GM18861 (cell line): ENCODE measurements around the gene RNF213.
"Not testable (repeated sequence)": the region's sequence is repeated elsewhere in the genome, so short reads cannot be mapped to it uniquely, and the experiment has no call there.

ENCODE experiments used
- ATAC-seq: cut with Tn5 transposase; IDR thresholded peaks from one replicate; pipeline ENCODE4 v1.9.1; 2021; ENCODE audit not compliant: unreplicated experiment

The RNF213 gene

DNA sequence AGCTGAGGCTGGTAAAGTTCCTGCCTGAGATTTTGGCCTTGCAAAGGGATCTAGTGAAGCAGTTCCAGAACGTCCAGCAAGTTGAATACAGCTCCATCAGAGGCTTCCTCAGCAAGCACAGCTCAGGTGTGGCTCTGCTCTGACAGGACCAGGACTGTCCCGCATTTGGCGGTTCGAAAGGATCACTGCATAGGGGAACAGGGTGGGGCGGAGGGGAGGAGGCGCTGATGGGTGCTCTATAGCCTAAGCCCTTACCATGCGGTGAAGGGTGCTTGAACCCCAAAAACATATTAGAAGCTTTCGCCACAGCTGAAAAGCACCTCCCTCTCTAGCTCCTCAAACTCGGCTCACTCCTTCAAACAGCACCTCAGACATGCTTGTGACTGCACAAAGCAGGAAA, 124.4 kb downstream of the RNF213 start:
- ATAC-seq, result no peak

DNA sequence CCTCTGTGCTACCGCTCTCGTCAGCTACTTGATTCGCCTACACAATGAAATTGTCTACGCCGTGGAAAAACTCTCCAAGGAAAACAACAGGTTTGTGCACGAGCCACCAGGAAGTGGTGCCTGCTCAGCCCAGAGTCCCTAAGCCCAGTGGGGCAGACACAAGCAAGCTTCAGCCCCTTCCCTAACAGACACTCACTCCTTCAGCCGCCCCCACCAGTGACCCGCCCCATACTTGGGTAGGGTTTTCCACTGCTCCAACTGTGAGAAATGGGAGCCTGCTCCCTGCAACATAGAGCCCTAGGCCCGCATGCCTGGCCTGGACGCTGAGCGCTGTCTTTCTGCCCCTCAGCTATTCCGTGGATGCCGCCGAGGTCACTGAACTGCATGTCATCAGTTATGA, 125.7 kb downstream of the RNF213 start:
- no peak for ATAC-seq

GRCh38 chr17:80387071-80387470, 126.4 kb downstream of the RNF213 start:
- ATAC-seq, result no peak

GRCh38 chr17:80388175-80388574, 127.5 kb downstream of the RNF213 start:
- ATAC-seq, result no peak

GRCh38 chr17:80388601-80389000, 127.9 kb downstream of the RNF213 start:
- ATAC-seq, result no peak

DNA sequence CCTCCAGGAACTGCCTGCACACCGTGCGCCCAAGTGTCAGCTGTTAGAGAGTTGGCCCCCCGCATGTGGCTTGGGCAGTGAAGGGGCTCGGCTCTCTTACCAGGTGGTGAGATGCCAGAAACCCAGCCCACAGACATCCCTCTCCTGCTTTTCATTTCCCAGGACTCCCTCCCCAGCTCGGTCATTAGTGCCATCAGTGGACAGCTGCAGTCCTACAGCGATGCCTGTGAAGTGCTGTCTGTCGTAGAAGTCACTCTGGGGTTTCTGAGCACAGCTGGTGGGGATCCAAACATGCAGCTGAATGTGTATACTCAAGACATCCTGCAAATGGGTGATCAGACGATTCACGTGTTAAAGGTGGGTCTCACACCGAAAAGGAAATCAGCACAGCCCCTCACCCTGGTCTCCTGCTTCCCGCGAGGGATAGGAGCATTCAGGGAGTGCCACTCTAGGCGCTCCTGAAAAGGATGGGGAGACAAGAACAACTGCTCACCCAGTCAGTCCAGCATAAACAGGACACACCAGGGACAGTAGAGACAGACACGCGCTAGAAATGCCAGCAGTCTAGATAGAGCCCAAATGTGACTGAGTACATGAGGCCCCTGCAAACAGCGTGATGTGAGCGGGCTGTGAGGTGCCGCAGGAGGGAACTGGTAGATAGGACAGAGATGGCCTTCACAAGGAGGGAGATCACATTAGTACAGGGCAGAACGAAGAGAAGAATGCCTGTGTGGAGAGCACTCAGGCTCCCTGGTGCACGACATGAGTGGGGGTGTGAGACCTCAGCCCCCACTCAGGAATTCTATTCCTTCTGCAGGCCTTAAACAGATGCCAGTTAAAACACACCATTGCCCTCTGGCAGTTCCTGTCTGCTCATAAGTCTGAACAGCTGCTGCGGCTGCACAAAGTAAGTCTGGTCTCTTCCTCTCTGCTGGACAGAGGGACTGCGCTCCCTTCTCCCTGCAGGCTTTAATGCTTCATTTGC, 128.7 kb downstream of the RNF213 start:
- no peak for ATAC-seq

- ATAC-seq, result no peak
Observed at GRCh38 chr17:80393241-80393890, 132.7 kb downstream of the RNF213 start.

DNA sequence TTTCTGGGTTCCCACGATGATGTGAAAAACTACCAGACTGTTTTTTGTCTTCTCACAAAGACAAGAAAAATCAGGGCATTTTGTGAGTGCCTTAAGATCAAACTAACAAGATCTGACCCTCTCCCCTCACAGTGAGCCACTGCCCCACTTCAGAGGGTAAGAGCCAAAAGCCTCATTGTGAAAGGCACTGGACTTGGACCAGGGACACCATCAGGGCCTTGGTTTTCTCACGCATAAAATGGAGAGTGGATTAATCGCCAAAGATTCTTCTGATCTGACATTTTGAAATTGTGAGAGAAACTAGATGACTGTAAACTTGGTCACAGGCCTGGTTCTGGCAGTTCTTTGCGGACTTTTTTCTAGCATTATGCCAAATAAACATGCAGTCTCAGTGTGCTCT, 133.3 kb downstream of the RNF213 start:
- ATAC-seq, result no peak

DNA sequence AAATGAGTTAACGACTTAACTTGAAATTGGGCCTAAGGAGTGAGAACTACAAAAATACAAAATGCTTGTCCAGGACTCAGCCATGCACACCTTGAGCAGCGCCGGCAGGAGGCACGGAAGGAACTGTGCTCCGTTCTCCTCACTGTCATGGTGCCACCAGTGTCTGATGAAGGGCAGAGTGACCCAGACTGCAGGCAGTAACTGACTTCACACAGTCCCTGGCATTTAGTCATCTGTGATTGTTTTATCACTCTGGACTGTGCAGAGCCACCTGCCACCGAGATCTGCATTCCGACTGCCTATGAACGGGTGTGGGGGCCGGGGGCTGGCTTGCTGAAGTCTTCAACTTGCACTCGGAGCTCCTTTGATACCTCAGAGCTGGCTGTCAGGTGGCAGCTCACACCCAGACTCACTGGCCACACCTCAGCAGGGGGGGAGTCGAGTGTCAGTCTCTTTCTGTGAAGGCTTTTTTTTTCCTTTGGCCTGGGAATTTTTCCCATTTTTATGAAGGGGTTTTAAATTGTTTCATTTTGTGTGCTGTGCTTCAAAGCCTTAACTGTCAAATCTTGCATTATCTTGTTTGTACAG, 134.1 kb downstream of the RNF213 start:
- ATAC-seq, result no peak

- ATAC-seq, result no peak
Observed at GRCh38 chr17:80395402-80396151, 134.9 kb downstream of the RNF213 start.

DNA sequence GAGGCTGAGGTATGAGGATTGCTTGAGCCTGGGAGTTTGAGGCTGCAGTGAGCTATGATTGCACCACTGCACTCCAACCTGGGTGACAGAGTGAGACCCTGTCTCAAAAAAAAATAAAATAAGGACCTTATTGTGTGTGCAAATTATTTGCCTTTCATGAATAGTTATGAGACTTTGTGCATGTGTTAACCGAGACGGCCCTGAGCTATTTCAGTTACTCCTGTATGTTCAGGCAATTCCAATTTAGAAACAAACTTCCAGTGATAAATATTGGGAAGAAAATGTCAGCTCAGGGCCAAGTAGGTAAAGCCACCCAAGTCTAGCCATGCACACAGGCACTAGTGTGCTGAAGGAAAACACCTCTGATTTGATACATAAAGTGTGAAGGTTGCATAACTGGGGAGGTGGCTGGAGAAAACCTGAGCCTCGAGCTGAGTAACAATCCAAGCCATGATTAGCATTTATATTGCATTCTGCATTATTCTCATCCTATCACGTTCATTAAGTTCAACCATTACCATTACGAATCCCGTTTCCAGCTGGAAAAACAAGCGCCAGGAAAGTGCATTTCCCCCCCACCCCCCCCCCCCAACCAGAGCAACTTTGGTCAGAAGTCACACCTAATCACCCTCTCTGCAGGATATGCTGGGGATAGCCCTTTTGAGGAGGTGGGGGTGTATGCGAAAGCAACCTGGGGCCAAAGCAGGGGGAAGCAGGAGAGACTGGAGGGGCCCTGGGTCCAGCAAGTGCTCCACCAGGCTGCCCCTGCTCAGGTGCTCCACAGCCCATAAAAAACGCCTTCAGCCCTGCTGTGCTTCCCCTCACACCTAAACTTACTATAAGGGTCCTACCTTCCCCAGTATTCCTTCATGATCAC, 135.7 kb downstream of the RNF213 start:
- no peak for ATAC-seq

DNA sequence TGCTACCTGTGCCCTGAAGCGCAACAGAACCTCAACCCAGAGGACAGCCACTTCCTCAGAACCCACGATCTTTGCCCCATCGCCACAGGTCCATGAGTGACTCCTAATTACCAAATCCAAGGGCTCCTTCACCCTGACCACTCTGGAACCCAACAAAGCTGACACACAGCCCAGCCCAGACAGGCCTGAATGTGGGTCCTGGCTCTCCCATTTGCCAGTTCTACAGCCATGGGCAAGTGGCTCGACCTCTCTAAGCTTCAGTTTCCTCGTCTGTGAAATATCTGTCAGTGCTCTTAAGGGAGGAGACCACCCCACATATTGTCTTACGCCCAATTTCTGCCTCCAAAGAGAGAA, 136.4 kb downstream of the RNF213 start:
- no peak for ATAC-seq

DNA sequence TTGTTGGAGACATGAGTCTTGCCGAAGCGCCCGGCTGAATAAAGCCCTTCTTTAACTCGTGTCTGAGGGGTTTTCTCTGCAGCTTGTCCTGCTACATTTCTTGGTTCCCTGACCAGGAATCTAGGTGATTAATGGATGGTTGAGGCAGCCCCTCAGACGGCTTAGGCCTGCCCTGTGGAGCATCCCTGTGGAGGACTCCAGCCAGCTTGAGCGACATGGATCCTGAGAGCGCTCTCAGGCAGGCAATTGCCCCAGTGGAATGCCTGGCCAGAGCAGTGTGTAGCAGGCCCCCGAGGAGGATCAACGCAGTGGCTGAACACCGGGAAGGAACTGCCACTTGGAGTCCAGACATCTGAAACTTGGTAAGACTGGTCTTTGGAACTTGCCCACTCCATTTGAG, 137.0 kb downstream of the RNF213 start:
- no peak for ATAC-seq

GRCh38 chr17:80401086-80401485, 140.4 kb downstream of the RNF213 start:
- ATAC-seq, result not testable (repeated sequence)

DNA sequence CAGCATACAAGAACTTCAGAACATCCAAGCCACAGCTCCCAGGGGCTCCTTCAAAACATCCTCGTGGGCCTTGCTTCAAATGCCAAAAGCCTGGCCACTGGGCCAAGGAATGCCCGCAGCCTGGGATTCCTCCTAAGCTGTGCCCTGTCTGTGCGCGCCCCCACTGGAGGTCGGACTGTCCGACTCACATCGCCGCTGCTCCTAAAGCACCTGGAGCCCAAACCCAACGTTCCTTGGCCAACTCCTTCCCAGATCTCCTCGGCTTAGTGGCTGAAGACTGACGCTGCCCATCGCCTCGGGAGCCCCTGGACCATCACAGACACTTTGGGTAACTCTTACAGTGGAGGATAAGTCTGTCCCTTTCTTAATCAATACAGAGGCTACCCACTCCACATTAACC, 141.4 kb downstream of the RNF213 start:
- ATAC-seq, result not testable (repeated sequence)

GRCh38 chr17:80402959-80403358, 142.3 kb downstream of the RNF213 start:
- ATAC-seq, result no peak

DNA sequence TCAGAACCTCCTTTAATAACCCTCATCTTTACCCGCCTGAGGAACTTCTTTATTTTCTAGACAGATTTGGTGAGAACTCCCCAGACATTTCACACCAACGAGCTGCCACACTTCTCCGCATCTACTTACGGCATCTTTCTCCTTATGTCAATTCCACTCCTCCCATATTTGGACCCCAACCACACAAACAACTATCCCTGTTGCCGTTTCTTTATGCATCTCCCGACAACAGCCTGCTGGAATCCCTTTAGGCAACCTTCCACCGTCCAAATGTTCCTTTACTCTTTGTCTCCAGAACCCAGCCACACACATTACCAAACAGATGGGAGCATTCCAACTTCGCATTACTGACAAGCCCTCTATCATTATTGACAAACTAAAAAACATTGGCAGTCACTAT, 145.5 kb downstream of the RNF213 start:
- ATAC-seq, result no peak

DNA sequence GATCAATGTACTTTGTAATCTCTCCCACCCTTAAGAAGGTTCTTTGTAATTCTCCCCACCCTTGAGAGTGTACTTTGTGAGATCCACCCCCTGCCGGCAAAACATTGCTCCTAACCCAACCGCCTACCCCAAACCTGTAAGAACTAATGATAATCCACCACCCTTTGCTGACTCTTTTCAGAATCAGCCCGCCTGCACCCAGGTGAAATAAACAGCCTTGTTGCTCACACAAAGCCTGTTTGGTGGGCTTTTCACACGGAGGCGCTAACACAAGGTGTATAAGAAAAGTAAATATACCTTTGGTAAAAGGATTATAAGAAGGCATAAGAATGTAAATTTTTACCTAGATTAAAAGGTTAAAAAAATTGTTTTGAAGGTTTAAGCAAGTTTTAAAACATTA, 147.3 kb downstream of the RNF213 start:
- not testable (repeated sequence) for ATAC-seq

- ATAC-seq, result no peak
Observed at GRCh38 chr17:80408872-80409271, 148.2 kb downstream of the RNF213 start.

DNA sequence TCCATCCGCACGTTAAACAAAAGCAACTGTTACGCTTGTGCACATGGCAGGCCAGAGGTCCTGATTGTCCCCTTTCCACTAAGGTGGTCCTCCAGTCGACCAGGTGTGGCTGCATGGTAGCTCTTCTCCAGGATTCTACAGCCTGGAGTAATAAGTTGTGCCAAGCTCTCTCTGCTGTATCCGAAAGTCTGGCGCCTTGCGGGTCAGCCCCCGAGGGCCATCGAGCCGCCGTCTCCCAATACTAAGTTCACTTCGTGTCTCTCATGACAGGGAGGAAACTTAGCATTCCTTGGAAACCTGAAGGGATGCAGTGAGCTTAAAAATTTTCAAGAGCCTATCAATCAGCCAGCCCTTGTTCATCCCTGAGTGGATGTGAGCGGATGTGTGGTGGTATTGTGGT, 149.0 kb downstream of the RNF213 start:
- no peak for ATAC-seq
